Effector memory CD4-positive, alpha-beta T cell (primary cell): ENCODE results near the gene CPNE9.

Source experiments
- DNase-seq, 3 donors: peaks; one replicate each; pipeline ENCODE4 v3.0.0-alpha.2; 2020
- H3K27ac ChIP-seq: 2 replicates; pipeline ENCODE4 v1.7.0; 2013; ENCODE audit warnings: mild to moderate bottlenecking, low read length, moderate library complexity; ENCODE audit not compliant: insufficient read depth, poor library complexity, severe bottlenecking
- H3K27me3 ChIP-seq: replicated peaks from 2 replicates; pipeline ENCODE4 v1.7.0; 2013; ENCODE audit warnings: mild to moderate bottlenecking, low read length; ENCODE audit not compliant: insufficient read depth, control insufficient read depth, poor library complexity, severe bottlenecking
- H3K36me3 ChIP-seq: 2 replicates; pipeline ENCODE4 v1.7.0; 2013; ENCODE audit warnings: mild to moderate bottlenecking, low read length, moderate library complexity; ENCODE audit not compliant: control insufficient read depth, insufficient read depth
- H3K4me1 ChIP-seq: 2 replicates; pipeline ENCODE4 v1.7.0; 2013; ENCODE audit warnings: low read length, mild to moderate bottlenecking; ENCODE audit not compliant: control insufficient read depth, insufficient read depth, poor library complexity, severe bottlenecking
- H3K4me3 ChIP-seq: 2 replicates; pipeline ENCODE4 v1.7.0; 2013; ENCODE audit warnings: low read length, low read depth, mild to moderate bottlenecking; ENCODE audit not compliant: insufficient read depth, poor library complexity, severe bottlenecking
- H3K9me3 ChIP-seq: 2 replicates; pipeline ENCODE4 v1.7.0; 2013; ENCODE audit warnings: mild to moderate bottlenecking, low read length, moderate library complexity; ENCODE audit not compliant: control insufficient read depth

Gene CPNE9

DNA sequence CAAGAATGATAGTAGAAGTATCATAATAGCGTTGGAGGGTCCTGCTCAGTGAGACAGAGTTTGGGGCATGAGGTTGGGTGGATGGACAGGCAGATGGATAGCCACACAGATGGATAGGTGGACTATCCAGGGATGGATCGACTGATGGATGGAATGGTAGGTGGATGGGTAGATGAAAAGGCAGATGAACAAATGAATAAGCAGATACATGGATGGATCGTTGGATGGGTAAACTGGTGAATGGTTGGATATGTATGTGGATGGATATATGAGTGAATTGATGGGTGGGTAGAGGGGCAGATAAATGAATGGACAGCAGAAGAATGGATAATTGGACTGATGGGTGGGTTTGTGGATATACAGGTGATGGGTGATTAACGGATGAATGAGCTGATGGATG, 9.5 kb downstream of the CPNE9 start:
- no peak for DNase-seq
- H3K9me3 ChIP-seq = no peaks in the 10 kb centered on the region
- H3K4me1 ChIP-seq = no peaks in the 10 kb centered on the region
- H3K36me3 ChIP-seq = no peaks in the 10 kb centered on the region
- no peaks in the 10 kb centered on the region for H3K27me3 ChIP-seq
- no peak overlapping the region for H3K4me3 ChIP-seq
- no peak overlapping the region for H3K27ac ChIP-seq

DNA sequence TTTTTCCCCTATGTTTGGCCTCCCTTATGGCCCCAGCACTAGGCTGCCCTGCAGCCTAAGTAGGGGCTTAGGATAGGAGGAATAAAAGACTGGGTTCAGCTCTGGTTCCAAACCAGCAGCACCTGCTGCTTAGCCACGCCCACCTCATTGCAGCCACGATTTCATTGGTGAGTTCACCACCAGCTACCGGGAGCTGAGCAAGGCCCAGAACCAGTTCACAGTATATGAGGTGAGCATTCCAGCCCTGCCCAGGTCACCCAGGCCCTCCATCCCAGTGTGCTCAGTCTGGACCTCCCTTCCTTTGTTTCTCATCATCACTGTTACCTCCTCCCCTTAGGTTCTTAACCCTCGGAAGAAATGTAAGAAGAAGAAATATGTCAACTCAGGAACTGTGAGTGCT, 11.5 kb downstream of the CPNE9 start:
- Histone ChIP-seq H3K4me3 (no peak overlapping the region), H3K4me1 (no peaks in the 10 kb centered on the region), H3K27ac (no peak overlapping the region)

DNA sequence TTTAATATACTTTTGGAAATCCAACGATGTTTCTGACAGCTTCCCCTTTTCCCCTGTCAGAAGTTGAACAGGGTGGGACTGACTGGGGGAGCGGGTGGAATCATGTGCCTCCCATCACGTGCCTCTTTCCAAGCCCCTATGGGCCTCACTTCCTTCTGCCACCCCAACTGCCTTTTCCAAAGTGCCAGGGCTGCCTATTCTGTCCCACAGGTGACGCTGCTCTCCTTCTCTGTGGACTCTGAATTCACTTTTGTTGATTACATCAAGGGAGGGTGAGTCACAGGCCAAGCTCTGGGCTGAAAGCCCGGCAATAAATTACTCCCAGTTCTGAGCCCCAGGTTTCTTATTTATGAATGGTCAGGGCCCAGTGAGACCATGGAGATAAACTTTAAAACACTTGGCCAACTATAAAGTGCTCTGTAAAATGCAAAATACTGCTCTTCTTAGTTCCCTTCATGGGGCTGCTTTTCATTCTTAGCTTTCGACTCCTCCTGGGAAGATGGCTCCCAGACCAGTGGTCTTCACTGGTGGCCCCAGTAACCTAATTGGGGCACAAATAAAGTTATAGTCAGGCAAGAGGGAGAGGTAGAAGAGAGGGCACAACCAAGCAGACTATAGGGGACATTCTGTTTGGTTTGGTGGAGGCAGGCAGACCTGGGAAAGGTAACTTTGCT, 12.3 kb downstream of the CPNE9 start:
- Histone ChIP-seq H3K9me3 (no peaks in the 10 kb centered on the region), H3K4me3 (no peak overlapping the region), H3K4me1 (no peaks in the 10 kb centered on the region), H3K36me3 (no peaks in the 10 kb centered on the region), H3K27ac (no peak overlapping the region), H3K27me3 (no peaks in the 10 kb centered on the region)
- peak in 2 of 3 donors; percentile 3 to 9 for DNase-seq

More for the DNA sequence above, 11.5 kb downstream of the CPNE9 start:
- H3K9me3 ChIP-seq = no peaks in the 10 kb centered on the region
- DNase-seq = no peak
- no peaks in the 10 kb centered on the region for H3K36me3 ChIP-seq
- no peaks in the 10 kb centered on the region for H3K27me3 ChIP-seq

DNA sequence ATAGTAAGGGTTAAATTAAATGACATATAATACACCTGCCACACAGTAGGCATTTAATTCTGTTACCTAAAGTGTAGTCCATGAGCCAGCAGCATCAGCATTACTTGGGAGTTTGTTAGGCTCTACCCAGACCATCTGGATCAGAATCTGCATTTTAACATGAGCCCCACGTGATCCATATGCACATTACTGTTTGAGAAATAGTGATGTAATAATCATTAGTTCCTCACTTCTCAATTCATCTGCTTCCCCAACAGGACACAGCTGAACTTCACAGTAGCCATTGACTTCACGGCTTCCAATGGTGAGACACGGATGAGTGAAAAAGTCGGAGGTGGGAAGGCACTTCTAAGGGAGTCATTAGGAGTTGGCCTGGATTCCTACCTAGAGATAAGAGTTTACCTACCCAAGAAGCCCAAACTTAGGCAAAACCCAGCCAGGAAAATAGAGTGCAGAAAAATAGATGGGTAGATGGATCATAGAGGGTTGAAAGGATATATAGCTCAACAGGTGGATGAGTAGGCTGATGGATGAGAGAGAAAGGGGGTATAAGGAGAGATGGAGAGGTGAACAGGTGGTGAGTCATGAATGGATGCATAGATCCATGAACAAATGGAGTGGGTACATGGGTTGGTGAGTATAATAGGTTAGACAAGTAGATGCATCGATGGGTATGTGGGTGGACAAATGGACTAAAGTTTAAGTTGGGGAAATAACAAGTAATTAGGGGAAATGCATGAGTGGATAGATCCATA, 13.3 kb downstream of the CPNE9 start:
- no peaks in the 10 kb centered on the region for H3K27me3 ChIP-seq
- DNase-seq = no peak
- no peaks in the 10 kb centered on the region for H3K4me1 ChIP-seq
- no peak overlapping the region for H3K4me3 ChIP-seq
- H3K9me3 ChIP-seq = no peaks in the 10 kb centered on the region
- no peak overlapping the region for H3K27ac ChIP-seq
- H3K36me3 ChIP-seq = no peaks in the 10 kb centered on the region

DNA sequence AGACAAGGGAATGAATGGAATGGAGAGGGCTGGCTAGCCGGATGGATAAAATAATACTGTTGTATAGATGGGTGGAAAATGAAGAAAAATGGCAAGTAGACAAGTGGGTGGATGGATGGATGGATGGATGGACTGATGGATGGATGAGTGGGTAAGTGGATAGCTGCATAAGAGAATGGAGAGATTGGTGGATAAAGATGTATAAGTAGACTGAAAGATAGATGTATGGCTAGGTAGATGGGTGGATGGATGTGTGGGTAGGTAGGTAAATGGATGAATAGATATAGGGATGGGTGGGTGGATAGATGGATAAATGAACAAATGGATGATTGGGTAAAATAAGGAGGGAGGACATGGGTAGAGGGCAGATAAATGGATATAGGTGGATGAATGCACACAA, 13.9 kb downstream of the CPNE9 start:
- no peaks in the 10 kb centered on the region for H3K27me3 ChIP-seq
- DNase-seq = no peak
- H3K4me3 ChIP-seq = no peak overlapping the region
- H3K4me1 ChIP-seq = no peaks in the 10 kb centered on the region
- no peaks in the 10 kb centered on the region for H3K36me3 ChIP-seq
- no peaks in the 10 kb centered on the region for H3K9me3 ChIP-seq
- no peak overlapping the region for H3K27ac ChIP-seq

DNA sequence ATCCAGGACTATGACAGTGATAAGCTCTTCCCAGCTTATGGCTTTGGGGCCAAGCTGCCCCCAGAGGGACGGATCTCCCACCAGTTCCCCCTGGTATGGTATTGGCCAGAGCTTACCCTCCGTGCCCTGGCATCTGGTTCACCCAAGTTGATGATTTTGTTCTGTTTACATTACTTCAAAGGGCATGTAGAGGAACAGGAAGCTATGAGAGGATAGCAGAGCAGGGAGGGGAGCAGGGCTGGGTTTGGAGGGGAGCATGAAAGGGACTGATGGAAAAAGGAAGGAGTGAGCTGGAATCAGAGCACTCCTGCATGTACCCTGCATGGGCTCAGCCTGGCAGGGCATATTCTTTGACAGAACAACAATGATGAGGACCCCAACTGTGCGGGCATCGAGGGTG, 14.5 kb downstream of the CPNE9 start:
- no peaks in the 10 kb centered on the region for H3K4me1 ChIP-seq
- H3K27me3 ChIP-seq = no peaks in the 10 kb centered on the region
- H3K9me3 ChIP-seq = no peaks in the 10 kb centered on the region
- H3K27ac ChIP-seq = no peak overlapping the region
- no peak for DNase-seq
- H3K36me3 ChIP-seq = no peaks in the 10 kb centered on the region
- no peak overlapping the region for H3K4me3 ChIP-seq

DNA sequence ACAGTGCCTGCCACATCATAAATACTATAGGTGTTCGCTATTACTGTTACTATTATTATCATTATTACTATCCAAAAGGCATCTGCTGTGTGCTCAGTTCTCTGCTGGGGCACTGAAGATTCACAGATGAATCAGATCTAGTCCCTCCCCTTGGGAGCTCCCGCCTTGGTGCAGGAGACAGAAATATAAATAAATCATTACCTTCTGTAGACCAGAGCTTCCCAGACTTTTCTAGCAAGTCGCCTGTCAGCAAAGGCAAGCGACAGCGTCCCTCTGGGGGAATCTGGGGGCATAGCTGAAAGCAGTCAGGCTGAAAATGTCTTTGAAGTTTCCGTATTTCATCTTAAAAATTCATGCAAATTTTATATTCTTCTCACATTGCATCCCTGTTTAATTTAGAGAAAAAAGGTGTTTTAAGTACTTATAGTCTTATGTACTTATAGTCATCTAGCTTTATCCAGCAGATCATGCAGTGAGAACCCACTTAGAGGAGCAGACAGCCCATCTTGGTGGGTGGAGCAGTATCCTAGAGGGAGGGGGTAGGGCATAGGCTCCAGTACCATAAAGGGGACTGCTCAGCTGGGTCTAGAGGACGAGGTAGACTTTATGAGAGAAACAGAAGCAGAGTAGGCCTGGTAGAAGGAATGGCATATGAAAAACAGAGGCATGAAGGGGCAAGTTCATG, 17.5 kb downstream of the CPNE9 start:
- Histone ChIP-seq H3K27me3 (no peaks in the 10 kb centered on the region), H3K27ac (no peak overlapping the region), H3K36me3 (no peaks in the 10 kb centered on the region), H3K4me3 (no peak overlapping the region), H3K4me1 (no peaks in the 10 kb centered on the region), H3K9me3 (no peaks in the 10 kb centered on the region)
- DNase-seq = no peak

DNA sequence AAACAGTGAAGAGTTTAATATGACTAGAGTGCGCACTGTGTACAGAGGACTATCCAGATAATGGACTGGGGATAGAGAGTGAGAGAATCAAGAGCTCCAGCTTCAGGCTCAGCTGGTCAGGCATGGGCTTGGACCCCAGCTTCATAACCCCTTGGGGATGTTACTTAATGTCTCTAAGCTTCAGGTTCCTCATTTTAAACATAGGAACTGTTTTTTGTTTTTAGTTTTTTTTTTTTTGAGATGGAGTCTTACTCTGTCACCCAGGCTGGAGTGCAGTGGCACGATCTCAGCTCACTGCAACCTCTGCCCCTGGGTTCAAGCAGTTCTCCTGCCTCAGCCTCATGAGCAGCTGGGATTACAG, 18.0 kb downstream of the CPNE9 start:
- Histone ChIP-seq H3K27ac (no peak overlapping the region), H3K36me3 (no peaks in the 10 kb centered on the region), H3K27me3 (no peaks in the 10 kb centered on the region), H3K9me3 (no peaks in the 10 kb centered on the region), H3K4me1 (peaks cover 2% of the 10 kb centered on the region), H3K4me3 (no peak overlapping the region)
- no peak for DNase-seq

DNA sequence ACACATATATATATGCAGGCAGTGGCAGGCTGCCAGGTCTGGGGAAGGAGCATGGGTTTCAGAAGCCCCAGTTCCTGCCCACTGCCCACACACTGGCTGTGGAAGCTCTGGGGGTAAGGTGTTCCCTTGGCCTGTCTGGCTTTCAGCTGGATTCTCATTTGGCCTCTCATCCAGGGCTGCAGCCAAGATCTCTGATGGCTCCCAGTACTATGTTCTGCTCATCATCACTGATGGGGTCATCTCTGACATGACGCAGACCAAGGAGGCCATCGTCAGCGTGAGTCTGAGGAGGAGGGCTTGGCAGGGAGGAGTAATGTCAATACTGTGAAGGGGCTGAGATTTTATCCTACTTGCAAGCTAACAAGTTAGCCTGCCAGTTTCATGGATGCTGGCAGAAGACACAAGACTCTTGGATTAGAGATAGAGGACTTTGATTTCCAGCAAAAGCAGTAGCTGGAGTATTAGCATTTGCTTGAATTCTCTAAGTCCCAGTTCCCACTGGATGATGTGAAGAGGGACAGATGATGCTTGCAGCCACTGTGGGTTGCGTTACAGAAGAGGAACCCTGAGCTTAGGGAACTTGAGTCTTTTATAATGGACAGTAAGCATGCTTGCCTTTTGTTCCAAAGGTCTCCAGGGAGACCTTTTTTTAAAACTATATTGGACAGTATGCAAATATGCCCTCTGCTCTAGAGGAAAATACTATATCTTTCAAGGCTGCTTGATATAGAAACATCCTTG, 22.3 kb downstream of the CPNE9 start:
- peaks cover 10% of the 10 kb centered on the region for H3K4me1 ChIP-seq
- H3K9me3 ChIP-seq = no peaks in the 10 kb centered on the region
- no peaks in the 10 kb centered on the region for H3K36me3 ChIP-seq
- no peak overlapping the region for H3K4me3 ChIP-seq
- H3K27me3 ChIP-seq = no peaks in the 10 kb centered on the region
- H3K27ac ChIP-seq = no peak overlapping the region
- no peak for DNase-seq
